Measurements from ENCODE around the gene THAP4. TPM values are rescaled to one million over a fixed set of nuclear protein-coding genes. Genes with fewer than 3 reads are reported as not detected.

THAP4 gene
- total RNA-seq, 1 experiment from 2014 or later = 71.2 TPM

DNA sequence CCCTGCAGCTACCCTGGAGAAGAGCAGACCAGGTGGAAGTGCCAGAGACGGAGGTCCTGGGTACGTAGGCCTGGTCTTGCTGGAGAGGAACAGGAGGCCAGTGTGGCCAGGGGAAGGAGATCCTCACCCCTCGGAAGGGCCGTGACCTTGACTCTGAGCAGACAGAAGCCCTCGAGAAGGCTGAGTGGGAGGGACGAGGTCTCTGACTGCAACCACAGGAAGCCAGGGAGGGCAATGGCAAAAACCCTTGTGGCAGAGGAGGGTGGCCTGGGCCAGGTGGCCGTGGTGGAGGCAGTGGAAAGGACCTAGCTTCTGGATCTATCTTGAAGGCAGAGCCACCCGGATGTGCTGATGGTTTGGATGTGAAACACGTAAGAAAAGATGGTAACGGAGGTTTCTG is 28.1 kb downstream of the THAP4 start:
- ATAC-seq = no peak
- no peak overlapping the region for H2AFZ ChIP-seq (ENCODE audit: low read depth, low read length, poor library complexity, severe bottlenecking)
- no TSS peak for BruUV-seq (replicated peaks)
- H3K79me2 ChIP-seq (ENCODE audit: insufficient read depth, low read length) = peaks cover 49% of the 10 kb centered on the region
- H3K36me3 ChIP-seq (ENCODE audit: control insufficient read depth in 1 of 2, insufficient read depth in 2 of 2, low read length in 2 of 2) = peaks cover 3 to 11% of the 10 kb centered on the region in 2 experiments; a peak in 2 of 4 replicates
- no peak overlapping the region for H3K4me3 ChIP-seq (replicated peaks in 1 of 2; ENCODE audit: low read depth in 1 of 2, low read length in 2 of 2)
- no peak overlapping the region; the same call in 1 of the 2 replicates for H3K27ac ChIP-seq (ENCODE audit: low read depth, low read length)
- H3K9ac ChIP-seq (ENCODE audit: low read length) = no peak overlapping the region
- ChIA-PET RAD21 (ENCODE audit: low non-redundant PET in 1 of 2, low total read pairs in 2 of 2, uncharacterized antibody in 2 of 2, unreplicated experiment in 2 of 2) (no interaction called here), CTCF (no interaction called here), POLR2A (no interaction called here)
- H4K20me1 ChIP-seq (ENCODE audit: insufficient read depth) = no peaks in the 10 kb centered on the region
- DNase-seq (ENCODE audit: low read depth, low spot score) = no peak
- H3K9me2 ChIP-seq (ENCODE audit: insufficient read depth) = no peaks in the 10 kb centered on the region
- intact Hi-C loops (cut with micrococcal nuclease) = no loop called here
- H3K27me3 ChIP-seq (ENCODE audit: insufficient read depth, low read length) = no peaks in the 10 kb centered on the region
- H3K9me3 ChIP-seq (ENCODE audit: control insufficient read depth in 1 of 2, insufficient read depth in 1 of 2, low read depth in 1 of 2, low read length in 2 of 2) = no peaks in the 10 kb centered on the region
- TF ChIP-seq, protein P1, sequence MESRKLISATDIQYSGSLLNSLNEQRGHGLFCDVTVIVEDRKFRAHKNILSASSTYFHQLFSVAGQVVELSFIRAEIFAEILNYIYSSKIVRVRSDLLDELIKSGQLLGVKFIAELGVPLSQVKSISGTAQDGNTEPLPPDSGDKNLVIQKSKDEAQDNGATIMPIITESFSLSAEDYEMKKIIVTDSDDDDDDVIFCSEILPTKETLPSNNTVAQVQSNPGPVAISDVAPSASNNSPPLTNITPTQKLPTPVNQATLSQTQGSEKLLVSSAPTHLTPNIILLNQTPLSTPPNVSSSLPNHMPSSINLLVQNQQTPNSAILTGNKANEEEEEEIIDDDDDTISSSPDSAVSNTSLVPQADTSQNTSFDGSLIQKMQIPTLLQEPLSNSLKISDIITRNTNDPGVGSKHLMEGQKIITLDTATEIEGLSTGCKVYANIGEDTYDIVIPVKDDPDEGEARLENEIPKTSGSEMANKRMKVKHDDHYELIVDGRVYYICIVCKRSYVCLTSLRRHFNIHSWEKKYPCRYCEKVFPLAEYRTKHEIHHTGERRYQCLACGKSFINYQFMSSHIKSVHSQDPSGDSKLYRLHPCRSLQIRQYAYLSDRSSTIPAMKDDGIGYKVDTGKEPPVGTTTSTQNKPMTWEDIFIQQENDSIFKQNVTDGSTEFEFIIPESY (IDR thresholded peaks at IDR 0.05; ENCODE audit: extremely low read depth, insufficient replicate concordance, low read length) = no peak
- no peak for TF ChIP-seq POLR2AphosphoS5 (IDR thresholded peaks at IDR 0.05; ENCODE audit: low read depth, low read length)
- TF ChIP-seq JUND (IDR thresholded peaks at IDR 0.05) = no peak
- TF ChIP-seq EZH2 (IDR thresholded peaks at IDR 0.05) = no peak
- TF ChIP-seq EGR1 (IDR thresholded peaks at IDR 0.05; ENCODE audit: low read depth) = no peak
- no peak for TF ChIP-seq CBX3 (IDR thresholded peaks at IDR 0.05; ENCODE audit: low read depth)
- TF ChIP-seq SP1 (IDR thresholded peaks at IDR 0.05; ENCODE audit: low read depth) = no peak
- TF ChIP-seq YY1 (IDR thresholded peaks at IDR 0.05; ENCODE audit: extremely low read depth, insufficient replicate concordance, low read depth, low read length) = no peak
- peaks cover 0 to 3% of the 10 kb centered on the region in 2 experiments; a peak in 1 of 4 replicates for H3K4me1 ChIP-seq (ENCODE audit: control insufficient read depth in 1 of 2, insufficient read depth in 2 of 2, low read length in 2 of 2)
- no peak overlapping the region for H3K4me2 ChIP-seq (ENCODE audit: low read length)

Data from HCT116 (cell line).